GM21723 (cell line): ENCODE data around the gene FYN.
A peak's percentile ranks its signal among the peaks of the same experiment; 100 is the strongest.

ENCODE experiments used
- ATAC-seq: cut with Tn5 transposase; IDR thresholded peaks from one replicate; pipeline ENCODE4 v1.9.1; 2021; ENCODE audit warnings: mild to moderate bottlenecking, moderate library complexity; ENCODE audit not compliant: unreplicated experiment

The FYN gene

DNA sequence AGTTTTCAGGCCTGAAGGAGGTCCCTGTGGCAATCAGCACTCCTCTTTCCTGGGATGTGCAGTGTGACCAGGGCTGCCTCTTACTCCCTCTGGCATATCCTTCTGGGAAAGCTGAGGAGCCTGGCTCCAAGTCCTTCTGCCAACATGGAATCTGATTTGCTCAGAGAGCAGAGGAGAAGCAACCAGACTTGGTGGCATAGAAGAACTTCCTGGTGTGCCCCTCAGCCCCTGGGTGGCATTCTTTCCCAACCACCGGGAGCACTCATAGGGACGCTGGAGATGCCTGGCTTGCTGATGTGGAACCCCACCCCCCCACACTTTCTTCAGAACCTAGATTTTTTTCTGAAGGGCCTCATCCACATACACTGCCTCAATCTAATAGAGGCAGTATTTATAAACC, 160.0 kb downstream of the FYN start:
- ATAC-seq = no peak

DNA sequence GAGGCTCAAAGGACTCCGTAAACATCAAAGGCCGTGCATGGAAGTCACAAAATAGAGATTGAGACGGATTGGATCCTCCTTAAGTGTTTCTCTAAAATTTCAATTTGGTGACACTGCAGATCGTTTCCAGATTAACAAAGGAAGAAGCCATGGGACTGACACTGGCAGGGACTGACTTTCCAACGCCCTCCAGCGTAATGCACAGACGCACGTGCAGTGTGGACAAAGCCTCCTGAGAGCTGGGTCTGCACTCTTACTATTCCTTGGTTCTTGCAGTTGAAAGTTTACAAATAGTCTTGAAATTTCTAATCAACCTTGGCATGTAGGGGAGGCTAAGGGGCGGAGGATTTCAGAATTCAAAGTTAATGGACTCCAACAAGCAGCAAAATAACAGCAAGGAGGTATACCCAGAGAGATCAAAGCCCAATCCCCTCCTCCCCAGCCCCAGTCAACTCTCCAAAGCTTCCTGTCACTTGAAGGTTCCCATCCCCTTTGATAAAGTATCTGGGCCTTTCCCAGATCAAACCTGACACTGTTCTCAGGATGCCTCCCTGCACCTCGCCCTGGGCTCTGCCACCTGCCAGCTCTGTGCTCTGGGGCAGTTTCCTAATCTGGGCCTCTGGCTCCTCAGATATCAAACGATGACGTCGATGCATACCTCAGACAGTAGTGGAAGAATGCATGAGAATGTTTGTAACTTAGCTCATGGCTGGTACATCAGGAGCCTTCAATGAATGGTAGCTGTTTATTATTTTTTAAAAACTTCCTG, 161.1 kb downstream of the FYN start:
- ATAC-seq = no peak

GRCh38 chr6:111711476-111711875, 161.8 kb downstream of the FYN start:
- ATAC-seq = no peak

GRCh38 chr6:111710911-111711310, 162.3 kb downstream of the FYN start:
- no peak for ATAC-seq

DNA sequence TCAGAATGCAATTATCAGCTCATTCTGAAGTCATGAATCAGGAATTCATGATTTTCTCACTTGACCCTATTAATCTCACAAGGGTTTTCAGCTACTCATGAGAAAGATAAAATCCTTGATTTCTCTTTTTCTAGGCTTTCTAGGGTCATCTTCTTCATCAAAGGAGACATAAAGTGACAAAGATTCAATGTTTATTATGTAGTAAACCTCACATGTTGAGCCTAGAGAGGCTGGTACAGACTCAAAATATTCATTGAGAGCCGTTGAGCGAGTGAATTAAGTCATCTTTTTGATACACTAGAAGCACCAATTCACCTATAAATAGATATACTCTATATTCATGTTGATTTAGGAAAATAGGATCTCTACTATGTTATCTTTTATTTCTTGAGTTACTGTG, 162.8 kb downstream of the FYN start:
- no peak for ATAC-seq

GRCh38 chr6:111709615-111710398, 163.4 kb downstream of the FYN start:
- ATAC-seq = peak; percentile 97

- ATAC-seq = no peak
These were observed 164.1 kb downstream of the FYN start for GRCh38 chr6:111709201-111709600.

GRCh38 chr6:111707773-111708172, 165.5 kb downstream of the FYN start:
- ATAC-seq = no peak

DNA sequence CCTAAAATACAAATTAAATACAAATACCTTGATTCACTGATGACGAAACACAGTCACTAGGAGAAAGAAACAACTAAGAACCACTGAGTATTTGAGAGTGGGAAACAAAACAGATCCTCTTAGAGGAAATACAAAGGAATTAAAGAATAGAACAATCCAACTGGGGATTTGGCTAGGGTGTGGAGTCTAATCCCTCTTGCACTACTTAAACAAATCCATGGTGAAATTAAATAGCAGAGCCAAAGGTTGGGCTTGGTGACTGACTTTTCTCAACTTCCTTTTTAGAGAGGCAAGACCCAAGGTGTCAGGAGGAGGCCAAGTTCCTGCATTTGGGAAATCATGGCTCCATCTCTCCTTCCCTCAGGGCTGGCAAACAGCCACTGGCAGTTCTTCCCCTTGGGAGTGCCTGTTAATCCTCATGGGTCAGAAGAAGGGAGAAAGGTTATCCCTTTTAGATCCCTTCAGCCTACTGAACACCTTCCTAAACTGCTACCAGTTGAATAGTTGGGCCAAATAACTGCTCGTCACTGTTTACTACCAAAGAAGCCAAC, 166.3 kb downstream of the FYN start:
- ATAC-seq = no peak

DNA sequence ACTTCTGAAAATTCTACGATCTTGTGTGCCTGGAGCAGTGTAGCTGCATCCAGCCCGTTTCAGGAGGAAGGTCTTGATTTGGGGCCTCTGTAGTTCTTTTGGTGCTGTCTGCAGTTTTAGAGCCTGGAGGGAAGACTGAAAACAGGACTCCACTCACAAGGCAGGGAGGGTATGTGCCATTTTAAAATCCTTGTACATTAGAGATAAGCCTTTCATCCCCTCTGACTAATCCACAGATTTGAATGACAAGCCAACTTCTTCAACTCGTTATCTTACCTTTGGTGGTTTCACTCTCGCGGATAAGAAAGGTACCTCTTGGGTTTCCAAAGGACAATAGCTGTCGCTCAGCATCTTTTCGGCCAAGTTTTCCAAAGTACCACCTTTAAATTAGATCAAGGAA, 169.5 kb downstream of the FYN start:
- no peak for ATAC-seq

- no peak for ATAC-seq
These were observed 171.0 kb downstream of the FYN start for GRCh38 chr6:111702268-111702667.

GRCh38 chr6:111701146-111701545, 172.1 kb downstream of the FYN start:
- no peak for ATAC-seq

GRCh38 chr6:111700135-111700690, 173.0 kb downstream of the FYN start:
- no peak for ATAC-seq

DNA sequence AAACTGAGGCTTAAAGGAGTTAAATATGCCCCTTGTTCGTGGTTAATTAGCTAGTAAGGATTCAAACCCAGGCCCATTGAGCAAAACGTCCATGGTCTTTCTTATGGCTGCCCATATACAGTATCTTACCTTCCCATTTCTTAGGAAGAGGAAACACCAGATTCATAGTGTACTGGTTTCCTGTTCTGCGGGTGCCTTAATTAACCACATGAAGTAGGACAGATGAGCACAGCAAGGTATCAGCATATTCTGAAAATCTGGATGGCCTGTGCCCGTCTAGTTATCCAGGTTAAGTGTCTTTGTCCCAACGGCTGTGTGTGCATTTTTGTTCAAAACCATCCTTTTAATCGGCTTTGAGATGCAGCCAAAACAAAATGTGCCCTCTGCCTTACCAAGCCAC, 174.1 kb downstream of the FYN start:
- no peak for ATAC-seq

DNA sequence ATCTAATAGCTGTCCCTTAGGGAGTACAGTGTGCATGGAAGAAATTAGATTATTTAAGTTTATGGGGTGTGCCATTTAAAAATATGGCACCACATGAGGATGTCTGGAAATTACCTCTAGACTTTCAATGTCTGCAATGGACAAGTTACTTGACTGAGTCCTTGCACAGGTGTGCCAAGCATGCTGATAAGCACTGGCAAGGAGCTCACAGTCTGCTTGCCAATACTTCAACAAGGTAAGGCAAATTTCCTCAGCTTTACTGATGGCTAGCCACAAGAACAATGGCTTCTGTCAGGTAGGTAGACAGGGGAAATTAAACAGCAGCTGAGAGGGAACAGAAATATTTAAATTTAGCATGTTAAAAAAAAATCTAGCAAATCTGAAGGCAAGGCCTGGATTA, 176.4 kb downstream of the FYN start:
- ATAC-seq = no peak

- ATAC-seq = no peak
These were observed 180.7 kb downstream of the FYN start for GRCh38 chr6:111692327-111693164.

- no peak for ATAC-seq
These were observed 181.7 kb downstream of the FYN start for GRCh38 chr6:111691345-111692225.

DNA sequence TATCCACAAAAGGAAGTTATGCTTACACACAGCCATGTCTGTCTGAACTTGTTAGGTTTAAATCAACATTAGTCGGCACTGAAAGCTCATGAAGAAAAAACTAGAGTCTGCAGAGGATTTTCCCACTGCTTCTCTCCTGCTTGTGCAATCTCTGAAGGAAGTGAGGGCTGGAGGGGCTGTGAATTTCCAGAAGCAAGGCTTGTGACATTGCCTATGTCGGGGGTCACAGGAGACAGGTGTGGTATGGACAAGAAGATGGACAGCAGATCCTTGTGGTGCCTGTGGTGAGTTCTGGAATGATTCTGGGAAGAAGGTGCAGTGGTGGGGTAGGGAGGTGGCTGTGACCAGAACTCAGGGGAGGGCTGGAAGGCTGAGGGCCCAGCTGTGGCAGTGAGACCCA, 183.3 kb downstream of the FYN start:
- ATAC-seq = no peak

DNA sequence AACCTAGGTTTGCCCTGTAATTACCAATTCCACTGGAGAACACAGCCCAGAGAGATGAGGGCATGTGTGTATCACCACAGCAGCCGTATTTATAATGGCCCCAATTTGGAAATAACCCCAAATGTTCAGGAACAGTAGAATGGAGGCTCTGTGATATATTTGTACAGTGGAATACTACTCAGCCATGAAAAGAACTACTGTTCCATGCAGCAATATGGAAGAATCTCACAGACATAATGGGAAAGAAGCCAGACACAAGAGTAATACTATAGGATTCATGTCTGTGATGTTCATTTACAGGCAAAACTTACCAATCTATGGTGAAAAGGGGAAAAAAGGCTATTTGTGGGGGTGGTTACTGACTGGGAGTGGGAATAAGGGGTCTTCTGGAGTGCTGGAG, 183.8 kb downstream of the FYN start:
- ATAC-seq = no peak

DNA sequence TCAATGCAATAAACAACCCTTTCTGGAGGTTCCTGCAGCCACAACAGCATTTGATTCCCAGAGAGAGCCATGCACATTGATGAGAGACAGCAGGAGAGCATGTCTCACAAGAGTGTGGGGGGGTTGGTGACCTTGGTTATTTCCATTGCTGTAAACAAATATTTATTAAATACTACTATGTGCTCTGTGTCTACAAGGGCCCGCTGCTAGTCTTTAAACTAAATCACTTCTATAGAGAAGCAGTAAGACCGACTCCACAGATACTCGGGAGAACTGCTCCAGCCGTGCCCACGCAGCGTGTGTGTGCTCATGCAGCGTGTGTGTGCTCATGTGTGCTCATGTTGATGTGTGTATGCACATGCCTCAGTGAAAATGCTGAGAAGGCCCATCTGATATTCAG, 184.9 kb downstream of the FYN start:
- no peak for ATAC-seq
